DMS79 (cell line): Measurements from ENCODE around the gene STAT5A.
A peak's percentile ranks its signal among the peaks of the same experiment; 100 is the strongest.

Source experiments
- DNase-seq: peaks from one replicate; lab custom pipeline; 2025; lab: John Stamatoyannopoulos, UW

STAT5A gene

DNA sequence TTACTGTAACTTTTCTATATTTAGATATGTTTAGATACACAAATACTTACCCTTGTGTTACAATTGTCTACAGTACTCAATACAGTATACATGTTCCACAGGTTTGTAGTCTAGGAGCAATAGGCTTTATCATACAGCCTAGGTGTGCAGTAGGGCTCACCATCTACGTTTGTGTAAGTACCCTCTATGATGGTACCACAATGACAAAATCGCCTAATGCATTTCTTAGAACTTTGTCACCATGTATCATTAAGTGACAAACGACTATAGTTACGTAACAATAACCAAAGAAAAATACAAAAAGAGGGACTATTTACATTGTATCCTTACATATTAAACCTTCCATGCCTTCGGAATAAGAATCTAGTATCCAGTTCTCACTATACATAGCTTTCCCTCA, 20.1 kb upstream of the STAT5A start:
- no peak for DNase-seq

DNA sequence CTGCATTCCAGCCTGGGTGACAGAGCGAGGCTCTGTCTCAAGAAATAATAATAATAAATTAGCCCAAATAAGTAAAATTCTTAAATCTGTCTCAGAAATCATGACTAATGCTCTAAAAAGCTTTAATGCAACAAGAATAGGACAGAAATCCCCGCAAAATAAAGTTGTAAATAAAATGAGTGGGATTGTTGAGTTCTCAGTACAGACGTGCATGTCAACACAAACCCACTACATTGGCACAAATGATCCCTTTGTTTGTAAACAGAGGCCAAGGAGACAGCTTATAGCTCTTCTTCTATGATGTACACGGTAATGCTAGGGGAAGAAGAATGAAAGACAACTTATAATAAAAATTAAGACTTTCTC, 18.1 kb upstream of the STAT5A start:
- DNase-seq, result no peak

DNA sequence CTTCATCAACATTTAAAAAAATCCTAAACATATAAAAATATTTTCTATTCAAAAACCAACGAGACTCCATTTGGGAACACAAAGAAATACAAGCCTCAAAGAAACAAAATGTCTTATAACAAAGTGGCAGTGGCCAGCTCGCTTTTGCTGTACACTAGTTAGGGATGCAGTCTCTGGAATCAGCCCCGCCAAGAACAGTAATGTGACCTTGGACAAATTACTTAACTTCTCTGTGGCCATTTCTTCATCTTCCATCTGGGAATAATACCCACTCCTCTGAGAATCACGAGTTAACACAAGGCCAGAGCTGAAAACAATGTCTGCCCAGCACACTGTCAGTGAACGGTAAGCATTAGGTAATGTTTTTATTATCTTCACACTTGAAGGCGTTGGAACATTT, 17.7 kb upstream of the STAT5A start:
- DNase-seq, result no peak

DNA sequence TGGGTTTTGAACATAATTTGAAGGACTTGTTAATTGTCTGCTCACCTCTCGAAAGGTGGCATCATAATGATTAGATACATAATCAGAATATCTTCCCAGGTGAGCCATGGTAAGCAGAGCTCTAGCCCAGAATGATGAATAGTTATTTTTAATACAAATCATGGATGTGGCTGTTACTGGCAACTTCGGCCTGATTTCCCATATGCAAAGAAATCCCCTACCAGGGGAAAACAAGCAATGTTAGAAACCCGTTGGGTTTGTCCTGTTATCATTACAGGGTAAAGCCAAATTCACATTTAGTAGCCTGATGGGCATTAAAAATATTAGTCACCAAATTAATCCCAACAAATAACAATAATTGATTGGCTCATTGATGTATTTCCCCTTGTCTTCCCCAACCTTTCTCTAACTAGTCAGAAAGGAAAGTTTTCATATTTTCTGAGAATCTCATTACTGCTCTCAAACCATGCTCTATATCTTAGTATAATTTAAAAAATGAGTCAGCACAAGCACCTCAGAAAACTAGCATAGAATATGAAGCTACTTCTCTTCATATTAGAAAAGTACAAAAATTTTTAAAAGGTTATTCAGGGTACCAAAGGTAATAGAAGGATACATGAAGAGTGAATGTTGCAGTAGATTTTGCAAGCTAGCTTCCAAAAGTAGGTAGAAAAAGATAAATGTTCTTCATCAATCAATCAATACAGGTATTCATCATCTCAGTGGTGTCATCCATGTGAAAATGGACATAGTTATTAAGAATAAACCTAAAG, 17.1 kb upstream of the STAT5A start:
- DNase-seq, result no peak

DNA sequence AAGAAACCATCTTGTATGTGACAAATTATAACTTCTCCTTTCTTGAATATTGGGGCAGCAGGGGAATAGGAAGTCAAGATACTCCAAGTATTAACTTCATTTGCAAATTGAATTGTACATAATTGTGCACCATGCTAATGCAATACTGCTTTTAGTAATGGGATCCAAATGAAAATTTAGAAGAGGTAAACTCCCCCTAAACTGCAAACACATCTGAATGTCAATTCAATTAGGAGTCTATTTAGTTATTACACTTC, 16.6 kb upstream of the STAT5A start:
- no peak for DNase-seq

DNA sequence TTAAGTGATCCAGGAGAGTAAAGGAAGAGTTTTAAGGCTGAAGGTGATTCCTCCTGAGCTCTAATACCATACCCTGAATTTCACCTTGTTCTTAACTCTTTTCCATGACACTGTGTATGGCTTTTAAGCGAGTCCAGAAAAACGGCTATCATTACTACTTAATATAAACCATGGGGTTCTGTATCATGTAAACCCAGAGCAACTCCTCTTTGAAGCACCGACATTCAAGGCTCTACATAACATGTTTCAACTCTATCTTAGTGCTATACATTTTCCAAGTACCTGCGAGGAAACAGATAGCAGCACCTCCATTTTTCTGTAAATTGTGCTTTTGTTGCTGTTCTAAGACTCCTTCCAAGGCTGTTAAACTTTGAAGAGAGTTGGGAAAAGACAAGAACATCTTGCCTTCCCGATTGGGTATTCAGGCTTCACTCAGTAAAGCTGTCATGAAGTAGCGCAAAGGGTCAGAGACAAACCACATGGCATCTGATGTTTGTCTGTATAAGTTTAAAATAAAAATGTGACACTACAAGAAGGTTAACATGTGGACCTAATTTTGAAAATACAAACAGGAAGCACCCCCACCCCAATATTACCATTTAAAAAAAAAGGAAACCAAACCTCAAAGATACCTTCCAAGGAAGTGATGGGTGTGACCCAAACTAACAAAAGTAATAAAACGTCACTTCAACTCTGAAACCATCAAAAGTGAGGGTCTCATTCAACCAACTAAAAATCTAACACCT, 16.0 kb upstream of the STAT5A start:
- DNase-seq, result no peak

DNA sequence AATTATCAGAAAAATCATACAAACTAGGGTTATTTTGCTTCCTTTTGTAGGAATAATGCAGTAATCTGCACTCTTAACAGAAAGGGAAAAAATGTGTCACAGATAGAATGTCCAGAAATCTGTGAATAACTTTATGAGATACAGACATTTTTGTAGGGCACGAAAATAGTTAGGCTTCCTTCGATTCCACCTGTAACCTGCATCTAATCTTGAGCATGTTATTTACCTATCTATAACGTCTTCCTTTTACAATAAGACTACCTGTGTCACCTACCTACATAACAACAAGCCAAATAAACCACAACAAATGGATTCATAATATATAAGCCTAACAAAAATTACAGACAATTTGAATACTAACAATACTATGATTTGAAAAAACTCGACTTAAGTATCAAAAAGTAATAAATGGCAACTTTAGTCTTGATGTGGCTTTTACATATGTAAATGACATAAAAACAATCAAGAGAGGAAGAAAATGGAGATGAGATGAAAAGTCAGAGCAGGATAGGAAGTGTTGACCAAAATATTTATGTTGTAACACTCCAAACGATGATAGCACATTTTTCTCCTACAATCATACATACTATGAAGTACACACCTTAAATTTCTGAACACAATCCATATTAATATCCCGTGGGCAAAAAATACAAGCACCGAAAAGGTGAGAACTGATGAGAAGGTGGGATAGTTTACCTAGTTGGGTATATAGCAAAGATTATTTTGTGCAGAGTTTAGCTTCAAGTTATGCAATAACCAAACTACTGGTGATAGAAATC, 14.6 kb upstream of the STAT5A start:
- DNase-seq, result no peak

DNA sequence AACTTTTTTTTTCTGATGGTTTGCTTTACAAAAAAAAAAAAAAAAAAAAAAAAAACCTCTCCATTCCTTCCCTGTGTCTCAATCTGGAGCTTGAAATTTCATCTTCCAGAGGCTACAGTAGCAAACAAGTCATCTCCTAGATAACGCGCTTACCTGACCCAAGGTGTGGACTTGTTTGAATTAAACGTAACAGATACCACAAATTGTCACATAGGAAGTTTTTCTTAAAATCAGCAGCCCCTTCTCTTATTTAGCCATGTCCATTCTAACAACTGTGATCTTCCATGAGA, 14.1 kb upstream of the STAT5A start:
- DNase-seq, result no peak

DNA sequence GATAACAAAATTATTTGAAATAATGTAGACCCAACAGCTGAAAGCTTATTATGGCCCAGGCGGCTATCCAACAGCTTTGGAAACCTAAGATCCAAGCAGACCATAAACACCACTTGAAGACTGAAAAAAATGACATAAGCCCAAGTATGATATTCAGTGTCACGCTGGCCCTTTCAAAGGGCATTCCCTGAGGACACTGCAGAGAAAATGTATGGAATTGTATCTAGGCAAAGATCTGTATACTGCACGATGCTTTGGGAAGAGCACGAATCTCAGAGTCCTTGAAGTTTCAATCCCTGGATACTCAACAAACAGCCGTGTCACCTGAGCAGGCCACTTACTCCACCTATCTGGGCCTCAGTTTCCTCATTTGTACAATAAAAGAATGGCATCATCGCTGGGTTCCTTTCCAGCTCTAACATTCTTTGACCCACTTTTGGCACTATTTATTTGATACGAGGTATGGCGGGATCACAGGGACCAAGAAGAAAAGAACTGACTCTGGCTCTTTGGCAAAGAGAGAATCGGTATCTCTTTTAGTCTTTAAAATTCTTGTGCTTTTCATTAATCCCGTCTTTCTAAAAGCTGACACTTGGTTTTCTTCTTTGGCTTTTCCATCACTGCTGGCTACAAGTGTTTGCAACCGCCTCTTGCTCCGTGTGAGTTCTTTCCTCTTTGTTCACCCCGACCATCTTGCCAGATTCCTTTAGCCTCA, 13.3 kb upstream of the STAT5A start:
- DNase-seq, result no peak

DNA sequence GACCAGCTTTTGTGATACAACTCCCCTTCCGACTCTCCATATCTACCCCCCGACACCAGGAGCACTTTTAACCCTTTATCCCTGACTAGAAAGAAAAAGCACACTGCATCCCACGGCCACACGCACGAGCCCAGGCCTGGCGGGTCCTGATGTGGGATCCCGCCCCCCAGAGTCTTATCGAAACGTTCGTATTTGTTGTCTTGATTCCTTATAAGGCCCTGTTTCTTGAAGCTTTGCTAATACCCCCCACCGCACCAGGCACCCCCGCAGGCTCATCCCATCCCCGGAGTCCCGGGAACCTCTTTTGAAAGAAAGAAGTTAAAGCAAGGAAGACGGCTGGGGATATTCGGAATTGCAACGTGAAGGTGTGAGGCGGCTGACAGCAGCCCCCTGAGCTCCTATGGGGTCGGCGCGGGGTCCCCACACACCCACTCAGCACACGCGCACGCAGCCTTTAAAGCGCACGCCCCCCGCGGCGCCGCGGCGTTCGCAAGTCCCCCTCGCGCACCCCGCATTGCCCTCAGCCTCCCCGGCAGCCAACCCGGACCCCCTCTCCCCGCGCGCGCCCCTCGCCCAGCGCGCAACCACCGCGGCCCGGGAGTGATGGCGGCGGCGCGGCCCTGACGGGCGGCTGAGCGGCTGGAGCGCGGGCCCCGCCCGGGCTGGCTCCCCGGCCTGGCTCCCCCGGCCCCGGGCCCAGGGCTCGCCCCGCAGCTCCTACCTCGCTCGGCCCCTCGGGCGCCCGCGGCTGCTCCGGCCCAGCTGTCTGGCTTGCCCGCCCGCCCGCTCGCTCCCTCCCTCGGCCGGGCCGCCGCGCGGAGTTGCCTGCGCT, 12.6 kb upstream of the STAT5A start:
- DNase-seq, result peak; percentile 9

DNA sequence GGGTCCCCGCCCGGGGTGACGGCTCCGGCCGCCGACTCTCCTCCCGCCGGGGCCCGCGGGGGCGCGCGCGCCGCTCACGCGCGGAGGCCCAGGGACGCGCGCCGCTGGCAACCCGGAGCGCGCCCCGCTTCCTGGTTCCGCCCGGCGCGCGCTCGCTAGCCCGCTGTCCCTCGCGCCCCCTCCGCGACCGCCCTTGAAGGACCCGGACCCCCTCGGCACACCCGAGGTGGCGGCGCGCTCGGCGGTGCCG, 12.0 kb upstream of the STAT5A start, which contains the start of gene STAT5B:
TSS of gene STAT5B (minus strand) at position 33 of the 250 bp plus-strand sequence. CDS start 44,264 bp downstream, outside the sequence.
- DNase-seq, result no peak

DNA sequence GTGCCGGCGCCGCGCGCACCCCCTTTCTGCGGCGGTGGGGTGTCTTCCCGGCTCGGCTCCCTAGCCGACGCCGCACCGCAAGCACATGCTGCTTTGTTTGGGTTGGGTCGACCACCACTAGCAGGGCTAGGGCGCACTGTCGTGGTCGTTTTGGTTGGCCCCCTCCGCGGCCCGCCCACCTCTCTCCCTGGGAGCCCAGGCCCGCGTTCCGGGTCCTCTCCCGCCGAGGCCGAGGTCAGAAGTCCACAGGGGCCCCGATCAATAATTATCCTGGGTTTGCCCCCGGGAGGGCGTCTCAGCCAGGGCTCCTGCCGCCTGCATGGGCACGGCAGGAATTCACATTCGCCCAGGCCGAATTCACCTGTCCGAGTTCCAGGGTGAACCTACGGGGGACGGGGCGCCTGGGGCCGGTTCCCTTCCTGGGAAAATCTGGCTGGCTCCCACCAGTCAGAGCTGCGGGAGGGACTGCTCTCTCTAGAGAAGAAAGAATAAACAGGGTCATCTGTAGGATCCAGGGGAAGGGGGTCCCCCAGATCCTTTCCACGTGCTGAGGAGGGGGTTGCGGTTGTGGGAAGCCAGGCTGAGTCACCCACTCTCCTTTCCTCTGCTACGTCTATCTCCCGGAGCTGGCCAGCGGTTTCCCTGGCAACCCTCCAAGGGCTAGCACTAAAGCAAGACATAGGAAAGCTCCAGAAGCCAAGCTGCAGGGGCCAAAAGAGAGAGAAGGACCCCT, 11.5 kb upstream of the STAT5A start:
- DNase-seq, result peak; percentile 38

DNA sequence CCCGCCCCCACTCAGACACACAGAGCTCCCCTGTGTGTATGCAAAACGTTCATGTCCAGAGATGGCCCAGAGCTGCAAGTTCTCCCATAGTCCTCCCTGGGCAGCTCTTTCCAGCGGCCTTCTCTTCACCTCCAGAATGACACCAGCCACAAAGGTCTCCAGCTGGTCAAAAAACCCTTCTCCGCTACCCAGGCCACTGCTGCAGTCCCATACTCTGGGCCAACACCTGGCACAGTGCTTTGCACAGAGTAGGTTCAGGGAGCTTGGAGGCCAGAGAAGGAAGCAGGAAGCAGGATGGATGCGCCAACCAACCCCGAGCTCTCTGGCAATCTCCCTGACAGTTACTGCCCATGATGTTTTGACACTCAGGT, 11.0 kb upstream of the STAT5A start:
- no peak for DNase-seq

DNA sequence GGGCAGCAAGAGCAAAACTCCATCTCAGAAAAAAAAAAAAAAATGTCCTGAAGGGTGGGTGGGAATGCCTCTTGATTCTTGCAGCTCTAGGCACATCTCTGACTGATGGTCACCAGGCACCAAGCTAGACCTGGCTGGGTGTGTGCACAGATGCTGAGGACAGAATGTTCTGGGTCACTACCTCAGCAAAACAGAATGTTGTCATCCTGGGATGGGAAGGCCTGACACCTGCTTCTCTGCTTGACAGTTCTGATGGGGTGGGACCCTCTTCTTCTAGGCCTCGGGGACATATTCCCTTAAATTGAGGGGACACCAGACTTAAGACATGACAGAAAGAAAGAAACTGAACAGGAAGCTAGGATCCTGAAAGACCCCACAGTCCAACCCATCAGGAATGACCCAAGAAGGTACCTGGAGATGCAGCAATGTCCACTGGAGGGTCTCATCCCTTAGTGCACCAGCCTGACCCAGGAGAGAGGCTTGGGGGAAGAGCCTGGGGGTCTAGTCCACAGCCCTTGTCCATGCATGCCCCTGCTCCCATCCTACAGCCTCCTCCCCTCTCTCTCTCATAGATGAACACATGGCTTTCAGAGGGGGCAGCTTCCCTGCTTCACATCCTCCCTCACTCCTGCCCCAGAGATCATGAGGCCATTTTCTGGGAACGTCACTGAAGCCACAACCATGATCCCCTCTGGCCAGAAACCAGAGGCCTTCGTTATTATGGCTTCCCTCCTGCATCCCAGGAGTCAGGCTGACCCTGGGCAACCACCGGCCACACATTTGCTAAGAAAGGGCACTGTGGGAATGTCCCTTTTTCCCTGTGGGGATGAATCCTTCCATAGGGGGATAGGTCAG, 8.3 kb upstream of the STAT5A start:
- DNase-seq, result no peak

DNA sequence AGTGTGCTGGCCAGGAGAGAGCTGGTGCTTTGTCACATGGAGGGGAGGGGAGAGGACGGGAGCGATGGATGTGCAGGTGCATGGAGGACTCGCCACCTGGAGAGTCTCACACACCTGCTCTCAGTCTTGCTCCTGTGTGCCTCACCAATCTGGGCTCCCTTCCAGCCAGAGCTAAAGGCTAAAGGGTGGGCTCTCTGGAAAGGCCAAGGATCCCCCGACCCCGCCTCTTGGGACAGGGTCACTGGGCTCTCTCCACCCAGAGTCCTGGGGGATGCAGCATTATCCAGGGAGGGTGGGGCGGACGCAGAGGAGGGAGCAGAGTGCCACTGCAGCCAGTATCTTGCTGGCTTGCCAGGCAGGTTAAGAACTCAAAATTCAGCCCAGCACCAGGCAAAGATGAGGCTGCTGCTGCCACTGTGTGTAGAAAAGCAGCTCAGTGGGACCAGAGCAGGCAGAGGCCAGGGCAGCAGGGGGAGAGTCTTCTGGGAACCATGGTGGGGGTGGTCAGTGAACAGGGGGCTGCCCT, 6.7 kb upstream of the STAT5A start:
- peak; percentile 91 for DNase-seq

DNA sequence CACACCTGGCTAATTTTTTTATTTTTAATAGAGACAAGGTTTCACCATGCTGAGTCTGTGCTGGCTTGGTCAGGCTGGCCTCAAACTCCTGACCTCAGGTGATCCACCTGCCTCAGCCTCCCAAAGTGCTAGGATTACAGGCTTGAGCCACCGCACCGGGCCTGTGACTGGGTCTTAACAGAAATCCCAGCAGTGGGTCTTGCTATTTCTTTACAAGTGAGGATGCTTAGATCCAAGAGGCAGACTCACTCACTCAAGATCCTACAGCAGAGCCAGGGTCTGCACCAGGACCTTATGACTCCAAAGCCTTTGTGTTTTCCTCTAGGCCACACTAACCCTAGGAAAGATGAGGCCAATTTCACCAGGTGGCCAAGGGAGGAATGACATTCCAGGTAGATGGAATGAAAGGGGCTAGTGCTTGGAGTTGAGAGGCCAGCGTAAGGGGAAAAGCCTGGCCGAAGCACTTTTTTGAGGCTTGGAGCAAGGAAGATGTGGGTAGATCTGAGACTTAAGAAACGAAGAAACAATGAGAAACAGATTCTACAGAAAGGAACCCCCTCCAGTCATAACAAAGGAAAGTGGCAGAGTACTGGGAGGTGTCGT, 5.7 kb upstream of the STAT5A start:
- DNase-seq, result no peak

DNA sequence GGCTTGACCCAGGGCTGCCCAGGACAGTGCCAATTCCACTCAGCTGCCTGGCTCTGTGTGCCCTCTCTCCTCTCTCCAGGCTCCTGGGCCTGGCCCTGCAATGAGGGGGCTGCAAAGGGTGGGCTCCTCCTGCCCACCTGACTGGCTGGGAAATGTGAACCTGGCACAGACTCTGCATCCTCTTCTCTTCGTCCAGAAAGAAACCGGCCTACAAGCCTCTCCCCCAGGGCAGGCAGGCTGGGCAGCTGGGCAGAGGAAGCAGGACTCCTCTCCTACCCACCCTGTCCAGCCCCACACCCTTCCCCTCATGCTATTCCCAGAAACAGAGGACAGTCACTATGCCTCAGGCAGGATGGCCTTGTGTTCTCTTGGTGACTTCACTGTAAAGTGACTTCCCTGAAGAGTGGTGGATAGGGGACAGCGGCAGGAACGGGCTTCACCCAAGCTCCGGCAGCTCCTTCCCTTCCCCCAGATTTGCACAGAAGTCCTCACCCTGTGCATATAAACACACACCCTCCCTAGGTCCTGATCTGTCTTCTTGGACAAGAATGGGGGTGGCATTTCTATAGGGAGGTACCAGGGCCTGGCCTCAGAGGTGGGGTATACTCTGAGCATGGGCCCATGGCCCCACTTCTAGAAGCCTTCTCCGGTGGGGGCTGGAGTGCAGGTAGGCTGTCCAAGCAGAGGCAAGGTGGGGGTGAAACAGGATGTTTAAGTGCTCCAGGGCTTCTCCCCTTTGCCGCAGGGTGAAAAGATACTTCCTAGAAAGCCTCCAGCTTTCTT, 4.9 kb upstream of the STAT5A start:
- no peak for DNase-seq

DNA sequence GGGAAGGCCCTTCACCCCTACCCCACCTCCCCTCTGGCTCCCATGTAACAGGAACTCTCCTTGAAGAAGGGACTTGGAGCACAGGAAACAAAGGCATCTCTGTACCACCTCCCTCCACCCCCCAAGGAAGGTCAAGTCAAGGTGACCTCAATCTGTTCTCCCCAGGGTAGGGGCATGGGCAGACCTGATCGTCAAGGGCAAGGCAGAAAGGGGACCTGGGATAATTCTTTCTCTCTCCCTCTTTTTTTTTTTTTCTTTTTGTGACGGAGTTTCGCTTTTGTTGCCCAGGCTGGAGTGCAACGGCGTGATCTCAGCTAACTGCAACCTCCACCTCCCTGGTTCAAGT, 4.3 kb upstream of the STAT5A start:
- no peak for DNase-seq

DNA sequence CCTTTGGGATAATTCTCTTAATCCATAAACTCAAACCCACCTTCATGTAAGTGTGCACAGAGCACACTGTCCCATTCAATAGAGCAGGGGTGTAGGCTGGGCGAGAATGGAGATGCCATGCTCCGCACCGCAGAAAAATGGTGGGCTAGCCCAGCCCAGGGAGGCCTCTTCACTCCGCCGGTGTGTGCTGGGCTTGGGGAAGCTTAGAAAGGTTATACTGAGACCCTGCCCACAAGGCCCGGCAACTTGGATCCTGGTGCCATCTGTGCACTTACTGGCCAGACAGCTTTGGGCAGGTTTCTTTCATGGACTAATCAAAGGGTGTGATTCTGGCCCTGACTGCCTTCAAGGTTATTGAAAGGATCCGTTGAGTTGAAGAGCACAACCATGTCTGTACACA, 3.7 kb upstream of the STAT5A start:
- DNase-seq, result no peak
